ENCODE data around the gene VPS50.
"Not testable (repeated sequence)": the region's sequence is repeated elsewhere in the genome, so short reads cannot be mapped to it uniquely, and the experiment has no call there.

VPS50 gene

GRCh38 chr7:93245525-93246432 lies 13.6 kb downstream of the VPS50 start:
- peak; percentile 58 for DNase-seq

DNA sequence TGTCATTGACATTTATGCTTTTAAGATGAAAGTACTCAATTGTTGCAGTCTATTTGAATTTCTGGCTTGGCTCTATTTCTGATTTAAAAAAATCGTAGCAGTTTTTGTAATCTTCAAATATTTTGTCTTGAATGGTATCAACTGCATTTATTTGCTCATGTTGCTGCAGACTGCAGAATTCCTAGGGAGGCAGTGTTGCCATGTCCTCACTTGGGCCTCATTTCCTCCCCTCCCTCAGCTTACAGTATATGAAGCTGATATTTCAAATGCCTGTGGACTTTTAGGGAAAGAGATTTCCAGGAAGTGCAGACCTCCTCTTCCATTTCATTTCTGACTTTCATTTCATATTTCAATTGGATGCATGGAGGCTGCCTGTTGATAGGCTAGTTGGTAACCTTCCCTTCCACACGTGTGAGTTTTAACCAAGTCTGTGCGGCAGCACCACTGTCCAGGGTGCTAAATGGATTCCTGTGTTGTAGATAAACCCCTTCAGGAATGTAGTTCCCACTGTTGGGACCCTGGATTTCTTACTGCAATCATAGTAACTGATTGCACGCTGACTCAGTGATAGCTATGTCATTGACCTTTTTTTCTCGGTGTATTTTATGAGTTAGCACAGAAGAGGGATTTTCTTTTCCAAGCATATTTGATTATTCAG lies 17.5 kb downstream of the VPS50 start:
- no peak for DNase-seq

- DNase-seq: no peak
Observed at GRCh38 chr7:93258661-93259060, 26.5 kb downstream of the VPS50 start.

DNA sequence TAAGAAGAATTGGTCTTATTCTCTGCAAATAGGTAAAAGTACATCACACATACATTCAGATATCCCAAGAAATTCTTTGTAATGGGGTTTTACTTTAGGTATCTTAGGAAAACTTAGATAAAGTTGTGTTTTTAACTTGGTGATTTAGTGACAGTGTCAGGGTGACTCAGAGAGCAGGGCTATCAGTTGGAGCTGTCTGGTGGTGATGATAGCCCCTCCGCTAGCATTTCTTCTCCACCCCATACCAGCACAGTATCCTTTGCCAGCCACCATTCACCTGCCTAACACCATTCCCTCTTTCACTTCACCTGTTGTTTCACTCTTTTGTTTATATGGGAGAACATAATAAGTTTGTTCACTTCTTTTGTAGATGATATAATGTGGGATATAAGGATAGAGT lies 30.4 kb downstream of the VPS50 start:
- DNase-seq: no peak

GRCh38 chr7:93265220-93265619 lies 33.1 kb downstream of the VPS50 start:
- DNase-seq: no peak

- no peak for DNase-seq
Observed at GRCh38 chr7:93279541-93279940, 47.4 kb downstream of the VPS50 start.

DNA sequence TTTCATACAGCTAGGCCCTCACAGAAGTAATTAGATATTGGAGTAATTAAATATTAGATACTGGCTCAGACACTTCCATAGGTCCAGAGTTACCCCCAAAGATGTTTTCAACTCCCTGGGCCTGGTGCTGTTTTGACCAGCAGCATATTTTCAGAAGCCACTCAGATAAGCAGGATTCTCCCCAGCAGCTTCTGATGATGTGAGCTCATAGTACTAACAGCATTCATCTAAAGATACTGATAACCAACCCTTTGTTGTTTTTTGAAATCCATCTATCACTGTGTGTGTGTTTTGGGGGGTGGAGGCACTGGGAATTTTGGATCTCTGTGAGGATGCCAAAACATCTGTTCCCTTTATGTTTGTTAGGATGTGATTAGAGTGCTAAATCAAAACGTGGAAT lies 52.7 kb downstream of the VPS50 start:
- DNase-seq: no peak

DNA sequence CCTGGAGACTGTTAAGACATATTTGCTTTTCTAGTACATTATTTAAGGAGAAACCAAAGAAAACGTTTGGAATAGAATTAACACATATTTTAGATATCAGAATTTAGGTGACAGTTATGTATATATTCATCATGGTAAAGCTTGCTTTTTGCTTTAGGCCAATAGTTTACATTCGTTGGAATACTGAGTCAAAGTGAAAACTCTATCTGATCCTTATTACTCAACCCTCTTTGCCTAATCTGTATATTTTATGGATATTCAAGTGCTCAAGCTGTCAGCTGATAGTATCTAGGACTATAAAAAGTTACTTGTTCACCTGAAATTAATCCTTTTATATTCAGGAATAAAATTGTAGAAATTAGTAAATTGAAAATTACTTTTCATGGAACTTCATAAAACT lies 61.1 kb downstream of the VPS50 start:
- DNase-seq: no peak

- no peak for DNase-seq
Observed at GRCh38 chr7:93298206-93298605, 66.0 kb downstream of the VPS50 start.

DNA sequence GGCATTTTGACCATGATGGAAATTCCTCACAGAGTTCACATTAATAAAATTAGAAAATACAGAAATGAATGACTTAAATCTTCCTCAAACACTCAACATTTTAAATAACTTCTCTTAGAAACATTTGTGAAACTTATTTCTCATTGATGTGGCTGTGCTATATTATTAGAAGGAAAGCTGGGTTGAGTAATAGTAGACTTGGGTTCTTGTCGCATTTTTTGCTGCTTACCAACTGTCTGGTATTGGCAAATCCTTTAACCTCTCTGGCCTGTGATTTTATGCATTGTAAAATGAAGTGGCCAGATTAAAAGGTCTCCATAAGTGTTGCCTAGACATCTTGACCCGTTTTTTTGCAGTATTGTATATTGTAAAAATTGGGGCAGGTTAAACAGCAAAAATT lies 66.5 kb downstream of the VPS50 start:
- DNase-seq: no peak

DNA sequence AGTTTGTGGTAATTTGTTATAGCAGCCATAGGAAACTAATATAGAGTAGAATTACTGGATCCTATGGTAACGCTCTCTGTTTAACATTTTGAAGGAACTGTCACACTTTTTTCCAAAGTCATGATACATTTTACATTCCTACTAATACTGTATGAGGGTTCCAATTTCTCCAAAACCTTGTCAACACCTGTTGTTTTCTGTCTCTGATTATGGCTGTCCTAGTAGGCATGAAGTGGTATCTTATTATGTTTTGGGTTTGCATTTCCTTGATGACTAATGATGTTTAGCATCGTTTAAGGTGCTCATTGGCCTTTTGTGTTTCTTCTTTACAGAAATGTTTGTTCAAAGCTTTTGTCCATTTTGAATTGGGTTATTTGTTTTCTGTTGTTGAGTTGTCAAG lies 69.6 kb downstream of the VPS50 start:
- no peak for DNase-seq

- DNase-seq: no peak
Observed at GRCh38 chr7:93307131-93307660, 75.0 kb downstream of the VPS50 start.

DNA sequence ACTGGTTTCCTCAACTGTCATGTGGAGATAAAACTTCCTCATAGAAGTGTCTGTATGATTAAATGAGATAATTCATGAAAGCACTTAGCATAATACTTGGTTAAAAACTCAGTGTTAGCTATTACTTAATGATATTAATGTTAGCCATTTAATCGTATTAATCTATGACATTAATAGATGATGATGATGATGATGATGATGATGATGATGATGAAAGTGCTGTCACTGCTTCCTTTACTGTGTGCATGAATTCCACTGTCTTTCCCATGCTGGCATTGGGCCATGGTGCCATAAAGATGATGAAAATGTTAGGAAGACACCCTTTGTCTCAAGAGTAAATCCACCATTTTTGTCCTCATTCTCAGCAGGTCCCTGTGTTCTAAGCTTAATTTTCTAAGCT lies 75.8 kb downstream of the VPS50 start:
- no peak for DNase-seq

GRCh38 chr7:93310346-93310745 lies 78.2 kb downstream of the VPS50 start:
- DNase-seq: no peak

DNA sequence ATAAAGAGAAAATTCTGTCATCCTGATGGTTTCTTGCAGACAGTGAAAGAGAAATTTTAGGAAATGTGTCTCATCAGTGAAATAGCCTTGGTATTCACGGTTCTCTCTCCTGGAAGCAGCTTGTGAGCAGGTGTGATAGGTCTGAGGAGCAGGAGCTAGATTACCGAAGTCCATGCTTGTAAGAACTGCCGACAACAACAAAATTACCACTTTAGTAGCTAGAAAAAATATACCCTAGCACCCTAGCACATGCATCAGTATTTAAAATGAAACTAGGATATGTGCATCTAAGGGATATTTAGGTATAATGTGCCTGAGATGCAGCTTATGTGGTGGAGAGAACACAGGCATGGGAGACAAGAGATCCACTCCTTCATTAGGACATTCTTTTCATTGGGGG lies 82.3 kb downstream of the VPS50 start:
- no peak for DNase-seq

DNA sequence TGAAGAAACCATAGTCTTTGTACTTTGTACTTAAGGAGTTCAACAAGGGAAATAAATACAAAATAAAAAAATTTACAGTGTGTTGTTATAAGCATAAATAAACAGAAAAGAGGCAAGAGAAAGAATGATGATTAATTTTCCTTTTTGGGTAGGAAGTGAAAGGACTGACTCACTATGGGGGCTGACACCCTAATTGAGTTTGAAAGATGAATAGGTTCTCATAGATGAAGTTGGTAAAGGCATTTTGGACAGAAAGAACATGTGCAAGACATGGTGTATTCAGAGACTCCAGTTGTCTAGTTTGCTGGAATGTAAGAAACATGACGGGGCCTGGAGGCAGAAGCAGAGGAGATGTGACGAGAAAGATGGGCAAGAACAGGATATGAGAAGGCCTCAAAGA lies 83.7 kb downstream of the VPS50 start:
- no peak for DNase-seq

DNA sequence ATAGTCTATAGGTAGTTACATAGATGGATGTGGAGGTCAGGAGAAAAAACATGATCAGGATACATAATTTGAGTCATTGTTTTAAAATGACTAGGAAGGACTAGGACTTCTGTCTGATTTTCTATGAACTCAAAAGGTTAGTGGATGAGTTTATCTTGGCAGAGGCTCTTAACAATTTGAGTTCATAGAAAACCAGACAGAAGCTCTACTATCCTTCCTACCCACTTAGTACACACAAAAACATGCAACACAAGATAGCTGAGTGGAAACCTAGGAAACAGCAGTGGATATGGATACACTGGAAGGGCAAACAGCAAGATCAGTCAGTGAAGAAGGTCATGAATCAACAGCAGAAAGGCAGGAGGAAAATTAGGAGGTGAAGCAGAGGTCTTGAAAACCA lies 84.6 kb downstream of the VPS50 start:
- DNase-seq: no peak

- DNase-seq: no peak
Observed at GRCh38 chr7:93320887-93321286, 88.7 kb downstream of the VPS50 start.

- DNase-seq: not testable (repeated sequence)
Observed at GRCh38 chr7:93326291-93326690, 94.1 kb downstream of the VPS50 start.

GRCh38 chr7:93327006-93327633 lies 95.0 kb downstream of the VPS50 start:
- DNase-seq: no peak

GRCh38 chr7:93331706-93332105 lies 99.5 kb downstream of the VPS50 start:
- no peak for DNase-seq

DNA sequence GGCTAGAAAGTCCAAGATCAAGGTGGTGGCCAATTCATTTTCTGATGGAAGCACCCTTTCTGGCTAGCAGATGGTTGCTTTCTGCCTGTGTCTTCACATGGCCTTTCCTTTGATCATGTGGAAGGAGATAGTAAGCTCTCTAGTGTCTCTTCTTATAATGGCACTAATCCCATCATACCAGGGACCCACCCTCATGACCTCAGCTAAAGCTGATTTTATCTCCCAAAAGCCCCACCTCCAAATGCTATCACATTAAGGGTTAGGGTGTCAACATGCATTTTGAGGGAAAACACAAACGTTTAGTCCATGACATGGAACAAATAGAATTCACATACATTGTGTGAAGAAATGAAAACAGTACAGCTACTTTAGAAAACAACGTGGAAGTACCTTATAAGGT lies 100.0 kb downstream of the VPS50 start:
- no peak for DNase-seq

DNA sequence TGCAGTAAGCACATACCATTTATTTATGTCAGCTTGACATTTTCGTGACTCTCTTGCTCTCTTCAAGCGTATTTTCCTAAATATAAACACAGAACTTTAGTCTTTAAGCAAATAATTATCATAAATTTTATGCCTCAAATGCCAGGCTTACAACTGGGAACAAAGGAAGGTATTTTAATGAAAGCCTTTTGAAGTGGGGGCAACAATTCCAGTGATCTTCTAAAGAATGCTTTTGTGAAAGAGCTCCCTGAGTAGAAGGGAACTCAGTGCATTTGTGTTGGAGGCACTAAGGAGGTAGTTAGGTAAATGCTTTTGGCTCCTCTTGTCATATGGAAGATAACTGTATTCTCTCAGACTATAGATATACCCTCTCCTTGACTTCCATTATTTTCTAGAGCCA lies 104.9 kb downstream of the VPS50 start:
- DNase-seq: no peak

- DNase-seq: not testable (repeated sequence)
Observed at GRCh38 chr7:93342178-93342577, 110.0 kb downstream of the VPS50 start.
